Stimulated activated CD4-positive, alpha-beta T cell treated with anti-CD3 and anti-CD28 coated beads, Interleukin-2, amount 100 ng/mL, for 48 hours (primary cell): ENCODE measurements around the gene MICALL1.
A peak's percentile ranks its signal among the peaks of the same experiment; 100 is the strongest.

Source experiments
- DNase-seq, 2 donors: peaks; one replicate each; pipeline ENCODE4 v3.0.0-alpha.2; 2020

MICALL1 gene

GRCh38 chr22:37906364-37907008 lies 389 bp downstream of the MICALL1 start:
- DNase-seq: peak in 1 of 2 donors; percentile 28

DNA sequence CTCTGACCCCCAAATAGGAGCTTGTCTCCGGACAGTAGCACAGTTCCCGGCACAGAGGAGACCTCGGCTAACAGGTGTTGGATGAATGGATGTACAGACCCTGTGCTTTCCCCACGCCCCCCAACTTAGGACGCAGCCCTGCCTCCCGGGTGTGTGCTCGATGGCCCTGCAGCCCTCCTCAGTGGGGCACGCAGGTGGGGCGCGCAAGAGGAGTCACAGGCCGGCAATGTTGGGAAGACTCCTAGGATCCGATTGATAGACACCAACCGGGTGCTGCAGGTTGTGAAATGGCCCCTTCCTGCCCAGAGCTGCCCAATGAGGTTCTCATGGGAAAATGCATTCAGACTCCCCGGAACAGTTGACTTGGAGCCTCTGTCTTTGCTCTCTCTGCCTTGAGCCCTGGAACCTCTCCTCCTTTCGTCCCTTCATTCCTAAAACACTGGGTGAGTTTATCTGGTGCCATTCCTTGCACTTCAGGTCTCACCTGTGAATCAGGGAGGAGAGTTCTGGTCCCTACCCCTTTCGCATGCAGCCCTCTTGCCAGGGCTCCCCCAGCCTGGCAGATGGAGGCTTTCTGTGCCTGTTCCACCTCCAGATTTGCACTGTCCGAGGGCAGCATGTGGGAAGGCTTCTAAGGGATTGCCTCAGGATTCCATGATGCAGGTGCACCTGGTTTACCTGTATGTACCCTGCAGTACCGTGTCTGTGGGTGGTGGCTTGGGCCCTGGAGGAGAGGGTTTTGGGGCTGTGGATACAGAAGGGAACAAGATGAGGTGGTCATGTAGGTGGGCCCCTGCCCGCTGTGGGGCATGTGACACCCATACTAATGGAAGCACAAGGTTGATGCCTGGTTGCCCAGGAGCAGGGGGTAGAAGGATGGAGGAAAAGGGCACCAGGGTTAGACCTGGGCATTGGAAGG lies 1.2 kb downstream of the MICALL1 start:
- no peak for DNase-seq

GRCh38 chr22:37909766-37910165 lies 3.7 kb downstream of the MICALL1 start:
- DNase-seq: no peak

DNA sequence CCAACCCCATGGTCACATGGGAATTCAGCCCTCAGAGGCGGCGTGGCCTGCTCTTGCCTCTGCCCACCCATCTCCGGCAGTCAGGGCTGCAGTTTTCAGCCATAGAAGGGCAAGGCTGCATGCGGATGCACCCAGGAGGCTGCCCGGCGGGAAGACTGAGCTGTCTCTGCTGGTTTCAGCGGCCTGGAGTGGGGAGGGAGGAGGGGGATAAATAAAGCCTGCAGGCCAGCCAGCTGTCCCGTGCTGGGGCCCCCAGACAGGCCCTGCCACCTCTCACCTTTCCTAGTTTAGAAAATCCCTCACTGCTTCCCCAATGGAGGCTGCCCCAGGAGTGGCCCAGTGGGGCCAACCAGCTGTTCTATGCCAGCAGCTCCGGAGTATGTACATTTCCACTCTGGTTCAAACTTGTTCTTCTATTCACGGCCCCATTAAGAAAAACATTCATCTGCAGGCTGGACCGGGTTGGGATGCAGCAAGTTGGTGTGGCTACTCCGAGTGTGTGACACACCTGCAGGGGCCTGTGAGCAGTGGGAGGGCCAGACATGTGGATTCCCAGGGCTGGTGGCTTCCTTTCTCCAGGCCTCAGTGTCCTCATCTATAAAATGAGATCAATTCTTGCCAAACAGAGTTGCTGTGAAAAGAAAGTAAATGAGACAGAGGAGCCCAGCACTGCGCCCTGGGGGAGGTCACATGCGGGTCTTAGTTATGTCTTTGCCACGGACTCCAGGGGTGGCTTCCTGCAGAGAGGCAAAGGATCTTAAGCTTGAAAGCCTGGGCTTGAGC lies 5.0 kb downstream of the MICALL1 start:
- no peak for DNase-seq

DNA sequence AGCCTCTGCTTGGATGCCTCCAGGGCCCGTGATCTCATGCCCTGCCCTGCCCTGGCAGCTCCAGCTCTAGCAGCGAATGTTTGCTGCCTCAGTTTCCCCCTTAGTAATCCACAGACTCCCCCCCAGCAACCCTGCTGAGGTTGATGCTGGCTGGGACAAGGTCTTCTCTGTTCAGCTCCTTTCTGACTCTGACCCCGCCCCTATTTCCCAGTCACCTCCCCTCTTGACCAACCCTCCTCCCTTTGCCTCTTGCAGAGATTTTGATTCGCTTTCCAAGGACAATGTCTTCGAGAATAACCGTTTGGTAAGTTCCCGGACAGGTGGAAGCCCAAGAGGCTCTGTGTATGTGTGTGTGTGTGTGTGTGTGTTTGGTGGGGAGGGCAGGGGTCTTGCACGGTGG lies 5.6 kb downstream of the MICALL1 start:
- DNase-seq: no peak

DNA sequence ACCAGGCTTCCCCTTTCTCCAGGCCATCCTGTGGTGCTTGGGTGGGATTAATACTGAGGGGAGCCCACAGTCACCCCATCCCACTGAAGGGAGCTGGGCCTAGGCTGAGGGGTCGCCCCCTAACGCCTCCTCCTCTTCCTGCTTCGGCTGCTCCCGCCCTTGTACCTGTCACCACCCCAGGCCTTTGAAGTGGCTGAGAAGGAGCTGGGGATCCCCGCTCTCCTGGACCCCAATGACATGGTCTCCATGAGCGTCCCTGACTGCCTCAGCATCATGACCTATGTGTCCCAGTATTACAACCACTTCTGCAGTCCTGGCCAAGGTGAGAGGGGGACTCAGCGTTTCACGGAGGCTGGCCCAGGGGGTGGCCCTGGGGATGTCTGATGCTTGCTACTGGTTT lies 6.1 kb downstream of the MICALL1 start:
- no peak for DNase-seq

- DNase-seq: no peak
These were observed 7.2 kb downstream of the MICALL1 start for GRCh38 chr22:37913233-37913721.

- no peak for DNase-seq
These were observed 10.2 kb downstream of the MICALL1 start for GRCh38 chr22:37916311-37916710.

DNA sequence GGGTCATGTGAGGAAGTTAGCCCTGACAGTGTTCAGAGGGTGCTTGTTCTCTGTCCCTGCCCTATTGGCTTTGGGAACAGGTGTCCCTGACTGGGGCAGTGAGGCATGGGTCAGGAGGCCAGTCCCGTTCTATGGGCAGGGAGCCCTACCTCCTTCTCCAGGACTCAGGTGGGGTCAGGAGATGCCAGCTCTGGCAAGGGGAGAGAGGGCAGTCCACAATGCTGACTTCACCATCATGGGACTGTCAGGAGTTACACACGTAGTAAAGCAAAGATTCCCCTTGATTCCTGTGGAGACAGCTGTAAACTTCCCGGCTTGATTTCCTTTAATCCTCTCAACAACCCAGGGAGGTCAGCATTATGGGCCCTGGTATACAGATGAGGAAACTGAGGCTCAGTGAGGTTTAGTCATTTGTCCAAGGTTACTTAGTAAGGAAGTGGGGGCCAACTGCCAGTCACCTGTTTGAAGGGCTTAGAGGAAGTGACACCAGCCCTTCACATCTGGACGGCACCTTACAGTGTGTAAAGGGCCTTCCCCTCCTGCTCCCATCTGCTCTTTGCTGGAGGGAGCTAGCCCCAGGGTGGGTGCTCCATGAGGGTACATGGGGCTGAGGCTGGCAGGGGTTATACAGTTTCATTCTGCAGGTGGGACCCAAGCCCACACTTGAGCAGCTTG lies 11.9 kb downstream of the MICALL1 start:
- no peak for DNase-seq

- DNase-seq: no peak
These were observed 12.6 kb downstream of the MICALL1 start for GRCh38 chr22:37918580-37919270.

DNA sequence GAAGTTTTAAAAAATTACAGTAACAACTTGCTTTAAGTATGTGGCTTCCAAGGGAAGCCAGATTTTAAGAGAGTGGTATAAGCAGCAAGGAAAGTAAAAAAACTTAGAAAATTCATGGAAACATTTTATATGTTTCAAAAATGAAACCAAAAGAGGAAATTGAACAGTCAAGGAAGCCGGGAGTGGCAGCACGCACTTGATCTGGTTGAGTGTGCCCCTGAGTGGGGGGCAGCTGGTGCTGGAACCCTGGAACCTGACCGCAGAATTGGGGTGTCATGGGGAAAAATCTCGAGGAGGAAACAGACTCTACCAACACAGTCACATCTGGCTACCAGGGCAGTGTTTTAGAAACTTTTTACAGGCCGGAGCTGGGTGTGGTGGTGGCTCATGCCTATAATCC lies 14.0 kb downstream of the MICALL1 start:
- no peak for DNase-seq

- DNase-seq: no peak
These were observed 16.1 kb downstream of the MICALL1 start for GRCh38 chr22:37922191-37922590.

DNA sequence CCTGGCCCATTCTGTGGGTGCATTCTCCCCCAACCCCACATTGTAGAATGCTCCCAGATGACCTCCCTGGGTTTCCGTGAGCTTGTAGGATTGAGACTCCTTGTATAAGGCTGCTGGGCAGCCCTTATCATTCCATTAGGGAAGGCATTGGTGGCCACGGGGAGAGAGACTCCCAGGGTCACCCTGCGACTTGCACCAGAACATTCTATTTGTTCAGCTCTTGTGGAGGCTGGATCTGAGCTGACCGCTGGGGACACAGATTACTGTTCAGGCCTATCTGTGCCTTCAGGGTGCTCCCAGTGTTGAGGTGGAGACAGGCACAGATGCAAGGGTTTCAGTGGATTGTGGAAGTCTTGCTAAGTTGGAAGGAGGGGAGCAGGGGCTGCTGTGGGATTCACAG lies 17.8 kb downstream of the MICALL1 start:
- DNase-seq: no peak

- DNase-seq: no peak
These were observed 18.4 kb downstream of the MICALL1 start for GRCh38 chr22:37924386-37925065.

- DNase-seq: no peak
These were observed 19.2 kb downstream of the MICALL1 start for GRCh38 chr22:37925330-37925729.

DNA sequence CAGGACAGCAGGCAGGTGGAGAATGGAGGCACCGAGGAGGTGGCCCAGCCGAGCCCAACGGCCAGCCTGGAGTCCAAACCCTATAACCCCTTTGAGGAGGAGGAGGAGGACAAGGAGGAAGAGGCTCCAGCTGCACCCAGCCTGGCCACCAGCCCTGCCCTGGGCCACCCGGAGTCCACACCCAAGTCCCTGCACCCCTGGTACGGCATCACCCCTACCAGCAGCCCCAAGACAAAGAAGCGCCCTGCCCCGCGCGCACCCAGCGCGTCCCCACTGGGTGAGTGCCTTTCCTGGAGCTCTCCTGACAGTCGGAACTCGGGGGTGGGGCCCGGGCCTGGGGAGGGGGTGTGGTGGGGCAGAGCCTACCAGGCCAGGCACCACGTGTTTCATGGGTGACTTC lies 19.7 kb downstream of the MICALL1 start:
- no peak for DNase-seq

DNA sequence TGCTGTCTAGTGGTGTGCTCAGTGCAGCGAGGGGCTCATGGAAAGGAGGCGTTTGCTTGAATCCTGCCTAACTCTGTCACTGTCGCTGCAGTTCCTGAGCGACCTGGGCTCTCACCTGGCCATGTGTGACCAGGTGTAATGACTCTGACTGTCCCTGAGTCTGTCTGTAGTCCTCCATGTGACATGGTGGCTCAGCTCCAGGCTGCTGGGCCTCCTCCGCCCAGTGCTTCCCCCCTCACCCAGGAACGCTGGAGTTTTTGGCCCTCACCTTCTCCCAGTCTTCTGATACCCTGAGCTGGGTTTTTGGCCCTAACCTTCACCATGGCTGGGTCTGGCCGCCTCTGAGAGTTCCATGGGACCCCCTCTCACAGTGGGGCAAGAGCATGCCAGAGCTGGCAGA lies 20.3 kb downstream of the MICALL1 start:
- DNase-seq: no peak

- no peak for DNase-seq
These were observed 20.9 kb downstream of the MICALL1 start for GRCh38 chr22:37926771-37927636.

- DNase-seq: no peak
These were observed 21.5 kb downstream of the MICALL1 start for GRCh38 chr22:37927637-37927936.

- DNase-seq: no peak
These were observed 23.3 kb downstream of the MICALL1 start for GRCh38 chr22:37929390-37929789.
